Measurements from ENCODE around the gene CCM2L. TPM values are rescaled to one million over a fixed set of nuclear protein-coding genes. Genes with fewer than 3 reads are reported as not detected.

The CCM2L gene
- total and polyA plus RNA-seq, 12 donors = 4.9 to 26.8 (median 7.9) TPM

DNA sequence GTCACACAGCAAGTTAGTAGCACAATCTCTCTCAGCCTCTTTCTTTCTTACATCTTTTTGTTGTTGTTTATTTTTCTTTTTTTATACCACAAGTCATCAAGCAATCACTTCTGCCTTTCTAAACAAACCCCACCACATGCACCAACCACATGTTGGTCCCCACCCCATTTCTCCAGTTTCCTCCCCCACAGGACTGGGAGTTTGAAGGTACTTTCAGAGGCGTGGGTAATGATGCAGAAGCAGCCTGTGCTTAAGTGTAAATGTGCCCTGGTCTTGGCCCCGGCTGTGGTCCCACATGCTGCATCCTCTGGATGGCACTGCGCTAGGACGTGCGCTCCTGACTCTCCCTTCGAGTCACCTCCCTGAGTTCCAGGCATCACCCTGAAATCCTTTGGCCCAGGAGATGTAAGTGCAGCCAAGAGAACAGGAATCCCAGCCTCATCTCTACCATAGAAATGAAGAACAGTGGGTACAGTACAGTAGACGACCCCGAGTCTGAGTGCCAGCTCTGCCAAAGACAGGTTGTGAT, 47.5 kb downstream of the CCM2L start:
- H3K36me3 ChIP-seq = peaks cover 0 to 18% (median 0%) of the 10 kb centered on the region in 9 donors
- H3K4me1 ChIP-seq = peaks cover 0 to 62% (median 2%) of the 10 kb centered on the region in 9 donors
- ATAC-seq = no peak
- H3K27me3 ChIP-seq = peaks cover 3 to 82% (median 53%) of the 10 kb centered on the region in 7 donors
- no peak overlapping the region for H3K4me3 ChIP-seq
- intact Hi-C loops (cut with DNase I) = no loop called here
- TF ChIP-seq, protein P1, sequence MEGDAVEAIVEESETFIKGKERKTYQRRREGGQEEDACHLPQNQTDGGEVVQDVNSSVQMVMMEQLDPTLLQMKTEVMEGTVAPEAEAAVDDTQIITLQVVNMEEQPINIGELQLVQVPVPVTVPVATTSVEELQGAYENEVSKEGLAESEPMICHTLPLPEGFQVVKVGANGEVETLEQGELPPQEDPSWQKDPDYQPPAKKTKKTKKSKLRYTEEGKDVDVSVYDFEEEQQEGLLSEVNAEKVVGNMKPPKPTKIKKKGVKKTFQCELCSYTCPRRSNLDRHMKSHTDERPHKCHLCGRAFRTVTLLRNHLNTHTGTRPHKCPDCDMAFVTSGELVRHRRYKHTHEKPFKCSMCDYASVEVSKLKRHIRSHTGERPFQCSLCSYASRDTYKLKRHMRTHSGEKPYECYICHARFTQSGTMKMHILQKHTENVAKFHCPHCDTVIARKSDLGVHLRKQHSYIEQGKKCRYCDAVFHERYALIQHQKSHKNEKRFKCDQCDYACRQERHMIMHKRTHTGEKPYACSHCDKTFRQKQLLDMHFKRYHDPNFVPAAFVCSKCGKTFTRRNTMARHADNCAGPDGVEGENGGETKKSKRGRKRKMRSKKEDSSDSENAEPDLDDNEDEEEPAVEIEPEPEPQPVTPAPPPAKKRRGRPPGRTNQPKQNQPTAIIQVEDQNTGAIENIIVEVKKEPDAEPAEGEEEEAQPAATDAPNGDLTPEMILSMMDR (IDR thresholded peaks at IDR 0.05) = no peak
- WGBS, 2 donors = 72 to 77% methylated on average over 8 of the region's 8 CpGs
- H3K27ac ChIP-seq = peak overlapping the region in 1 of 10 donors; percentile 66
- H3K9me3 ChIP-seq = no peaks in the 10 kb centered on the region
- DNase-seq = no peak

DNA sequence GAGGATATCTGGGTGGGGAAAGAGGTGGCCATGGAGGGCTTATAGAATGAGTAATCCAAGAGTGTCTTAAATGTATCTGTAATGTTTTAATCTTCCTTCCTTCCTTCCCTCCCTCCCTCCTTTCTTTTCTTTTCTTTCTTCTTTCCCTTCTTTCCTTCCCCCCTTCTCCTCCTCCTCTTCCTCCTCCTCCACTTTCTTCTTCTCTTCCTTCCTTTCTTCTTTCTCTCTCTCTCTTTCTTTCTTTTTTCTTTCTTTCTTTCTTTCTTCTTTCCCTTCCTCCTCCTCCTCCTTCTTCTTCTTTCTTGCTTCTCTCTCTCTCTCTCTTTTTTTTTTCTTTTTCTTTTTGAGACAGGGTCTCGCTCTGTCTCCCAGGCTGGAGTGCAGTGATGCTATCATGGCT, 49.0 kb downstream of the CCM2L start:
- Histone ChIP-seq H3K4me1 (peaks cover 0 to 70% (median 0%) of the 10 kb centered on the region in 9 donors), H3K27me3 (peaks cover 0 to 76% (median 43%) of the 10 kb centered on the region in 7 donors), H3K27ac (peak overlapping the region in 1 of 10 donors; percentile 36), H3K4me3 (no peak overlapping the region), H3K9me3 (no peaks in the 10 kb centered on the region), H3K36me3 (peaks cover 0 to 18% (median 0%) of the 10 kb centered on the region in 9 donors)
- ATAC-seq (no peak), DNase-seq (no peak)
- TF ChIP-seq, protein P1 (IDR thresholded peaks at IDR 0.05) = no peak
- WGBS, 2 donors = 95 to 96% methylated on average over 1 of the region's 1 CpG
- intact Hi-C loops (cut with DNase I) = no loop called here

DNA sequence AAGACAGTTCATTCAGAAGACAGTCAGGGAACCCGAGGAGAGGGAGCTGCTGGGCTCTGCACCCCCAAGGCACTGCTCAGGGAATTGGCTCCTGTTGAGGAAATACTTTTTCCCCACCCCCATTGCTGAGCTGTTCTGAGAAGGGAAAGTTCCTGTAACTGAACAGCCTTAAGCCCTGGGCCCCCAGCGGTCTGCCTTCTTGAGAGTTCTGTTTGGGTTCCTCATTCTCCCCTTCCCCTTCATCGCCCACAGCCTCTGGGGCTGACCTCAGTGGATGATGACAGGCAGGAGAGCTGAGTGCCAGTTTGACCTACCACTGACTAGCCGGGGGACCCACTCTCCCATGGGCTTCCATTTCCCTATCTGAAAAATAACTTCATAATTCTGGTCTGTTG, 52.5 kb downstream of the CCM2L start:
- ATAC-seq = peak; percentile 58 to 88 (median 79)
- TF ChIP-seq, protein P1 (IDR thresholded peaks at IDR 0.05) = no peak
- intact Hi-C loops (cut with DNase I) = no loop called here
- peaks cover 0 to 81% (median 0%) of the 10 kb centered on the region in 9 donors for H3K4me1 ChIP-seq
- H3K27me3 ChIP-seq = peaks cover 0 to 65% (median 21%) of the 10 kb centered on the region in 7 donors
- H3K9me3 ChIP-seq = no peaks in the 10 kb centered on the region
- H3K36me3 ChIP-seq = peaks cover 0 to 4% (median 0%) of the 10 kb centered on the region in 9 donors
- H3K4me3 ChIP-seq = peak overlapping the region in 1 of 10 donors; percentile 33
- peak; percentile 42 to 54 for DNase-seq
- H3K27ac ChIP-seq = peak overlapping the region in 4 of 10 donors; percentile 22 to 85 (median 44)
- WGBS, 2 donors = 45 to 55% methylated on average over 4 of the region's 4 CpGs

DNA sequence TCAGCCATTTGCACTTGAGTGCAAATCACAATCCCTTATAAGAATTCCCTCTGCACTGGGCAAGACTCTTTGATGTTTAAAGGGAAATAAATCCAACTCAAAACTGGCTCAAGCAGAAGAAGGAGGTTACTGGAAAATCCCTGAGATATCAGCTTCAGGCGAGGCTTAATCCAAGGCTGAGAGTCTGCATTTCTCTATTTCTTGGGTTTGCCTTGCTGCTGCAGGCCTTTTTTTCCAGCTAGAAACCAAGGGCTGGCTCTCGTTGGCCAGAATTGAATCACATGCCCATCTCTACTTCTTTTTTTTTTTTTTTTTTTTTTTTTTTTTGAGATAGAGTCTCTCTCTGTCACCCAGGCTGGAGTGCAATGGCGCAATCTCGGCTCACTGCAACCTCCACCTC, 53.5 kb downstream of the CCM2L start:
- ATAC-seq (peak in 4 of 8 donors; percentile 19 to 57 (median 42)), DNase-seq (no peak)
- Histone ChIP-seq H3K4me1 (peaks cover 0 to 83% (median 0%) of the 10 kb centered on the region in 9 donors), H3K27me3 (peaks cover 0 to 57% (median 14%) of the 10 kb centered on the region in 7 donors), H3K4me3 (peak overlapping the region in 1 of 10 donors; percentile 33), H3K27ac (peak overlapping the region in 4 of 10 donors; percentile 8 to 85 (median 44)), H3K36me3 (no peaks in the 10 kb centered on the region), H3K9me3 (no peaks in the 10 kb centered on the region)
- 72 to 74% methylated on average over 4 of the region's 4 CpGs for WGBS, 2 donors
- intact Hi-C loops (cut with DNase I) = no loop called here
- TF ChIP-seq, protein P1 (IDR thresholded peaks at IDR 0.05) = no peak

Measured in heart right ventricle (tissue), 16 donors.